B cell (primary cell): Measurements from ENCODE around the gene MFAP2. TPM values are rescaled to one million over a fixed set of nuclear protein-coding genes. Genes with fewer than 3 reads are reported as not detected.
A peak's percentile ranks its signal among the peaks of the same experiment; 100 is the strongest.

Source experiments
- ATAC-seq: fragments of 200-7000 bp; cut with Tn5 transposase; one replicate; pipeline ENCODE4 v1.10.0; 2021; ENCODE audit warnings: low read depth, mild to moderate bottlenecking, moderate number of reproducible peaks, moderate library complexity
- CTCF ChIA-PET: fragments of 350-600 bp; sonication (Branson Sonifier 250); formaldehyde crosslinking; loops from one replicate; lab custom pipeline; 2021; ENCODE audit warnings: antibody characterized with exemption, inconsistent platforms; lab: Charles Lee
- POLR2A ChIA-PET: fragments of 350-600 bp; sonication (Branson Sonifier 250); formaldehyde crosslinking; loops from one replicate; lab custom pipeline; 2021; ENCODE audit warnings: antibody characterized with exemption; lab: Charles Lee
- DNase-seq: peaks from one replicate; pipeline ENCODE4 v3.0.0; 2013
- H2AFZ ChIP-seq: 2 replicates; pipeline ENCODE4 v1.6.1; 2012; ENCODE audit warnings: mild to moderate bottlenecking, low read depth, low read length; ENCODE audit not compliant: insufficient read depth, poor library complexity, severe bottlenecking
- H3K27ac ChIP-seq, 2 donors: 1 replicate in 1 of 2; 2 replicates in 1 of 2; pipeline ENCODE4 v1.5.1; 2012 to 2013; ENCODE audit warnings: low read length in 2 of 2, mild to moderate bottlenecking in 2 of 2, moderate library complexity in 1 of 2
- H3K27me3 ChIP-seq, 4 experiments: fragments of 200-600 bp in 1 of 4; sonication (generic) in 1 of 4; replicated peaks in 1 of 4; 1 replicate in 2 of 4; 2 replicates in 2 of 4; pipeline versions ENCODE4 v1.6.1 to v1.7.0; 2013 to 2016; ENCODE audit warnings: low read length in 3 of 4, mild to moderate bottlenecking in 2 of 4, mixed read lengths in 1 of 4, moderate library complexity in 1 of 4; ENCODE audit not compliant: insufficient read depth in 4 of 4, control insufficient read depth in 3 of 4; ENCODE audit errors: control extremely low read depth in 1 of 4
- H3K36me3 ChIP-seq, 2 experiments: replicated peaks in 1 of 2; 1 replicate in 1 of 2; 2 replicates in 1 of 2; pipeline versions ENCODE4 v1.6.1 to v1.7.1; 2013; ENCODE audit warnings: low read length in 1 of 2; ENCODE audit not compliant: insufficient read depth in 2 of 2, control insufficient read depth in 1 of 2; ENCODE audit errors: control extremely low read depth in 1 of 2, extremely low read depth in 1 of 2
- H3K4me1 ChIP-seq, 2 donors: fragments of 200-600 bp in 1 of 2; sonication (generic) in 1 of 2; 1 replicate in 1 of 2; 2 replicates in 1 of 2; pipeline versions ENCODE4 v1.5.1 to v1.6.1; 2013 to 2017; ENCODE audit warnings: low read length in 2 of 2; ENCODE audit not compliant: control insufficient read depth in 2 of 2, insufficient read depth in 2 of 2
- H3K4me2 ChIP-seq: replicated peaks from 2 replicates; pipeline ENCODE3; 2012; ENCODE audit warnings: mild to moderate bottlenecking, low read depth, low read length; ENCODE audit not compliant: poor library complexity, severe bottlenecking
- H3K4me3 ChIP-seq, 5 experiments: fragments of 200-600 bp in 1 of 5; sonication (generic) in 1 of 5; 1 replicate in 3 of 5; 2 replicates in 2 of 5; pipeline versions ENCODE4 v1.5.1 to v1.7.0; 2011 to 2016; ENCODE audit warnings: low read length in 4 of 5, mild to moderate bottlenecking in 4 of 5, low read depth in 2 of 5, control low read depth in 1 of 5, moderate library complexity in 1 of 5; ENCODE audit not compliant: insufficient read depth in 1 of 5; ENCODE audit errors: control extremely low read depth in 1 of 5, extremely low read depth in 1 of 5
- H3K79me2 ChIP-seq: fragments of 200-600 bp; sonication (generic); one replicate; pipeline ENCODE4 v1.6.0; 2016; ENCODE audit warnings: low read length; ENCODE audit not compliant: control insufficient read depth, insufficient read depth
- H3K9ac ChIP-seq: fragments of 200-600 bp; sonication (generic); 2 replicates; pipeline ENCODE4 v1.6.1; 2017; ENCODE audit warnings: mild to moderate bottlenecking, low read length, moderate library complexity
- H3K9me3 ChIP-seq, 3 donors: one replicate each; pipeline versions ENCODE4 v1.6.1 to v1.7.1; 2013; ENCODE audit warnings: low read length in 2 of 3; ENCODE audit not compliant: control insufficient read depth in 2 of 3, insufficient read depth in 1 of 3; ENCODE audit errors: control extremely low read depth in 1 of 3
- H4K20me1 ChIP-seq: 2 replicates; pipeline ENCODE4 v1.6.0; 2012; ENCODE audit warnings: mild to moderate bottlenecking, low read length; ENCODE audit not compliant: insufficient read depth, control insufficient read depth, poor library complexity, severe bottlenecking
- H3K27ac Mint-ChIP-seq: one replicate; pipeline ENCODE4 v1.8.0; 2021; ENCODE audit warnings: mixed read lengths
- H3K27me3 Mint-ChIP-seq: one replicate; pipeline ENCODE4 v1.8.0; 2021; ENCODE audit warnings: mixed read lengths
- H3K4me1 Mint-ChIP-seq: one replicate; pipeline ENCODE4 v1.8.0; 2021; ENCODE audit warnings: mixed read lengths
- H3K4me3 Mint-ChIP-seq: one replicate; pipeline ENCODE4 v1.8.0; 2021; ENCODE audit warnings: mixed read lengths
- H3K9me3 Mint-ChIP-seq: one replicate; pipeline ENCODE4 v1.8.0; 2022; ENCODE audit warnings: mixed read lengths; ENCODE audit not compliant: insufficient read depth
- EZH2 ChIP-seq: IDR thresholded peaks from 2 replicates; pipeline ENCODE4 v1.6.1; 2012; ENCODE audit warnings: borderline replicate concordance, low read depth, mild to moderate bottlenecking, moderate library complexity, low read length; ENCODE audit not compliant: insufficient read depth, poor library complexity, severe bottlenecking
- WGBS: methylation state at CpG from one replicate; pipeline ENCODE4 v1.1.5; 2013; ENCODE audit warnings: missing lambda C conversion rate; ENCODE audit not compliant: insufficient coverage; 5-methylcytosine and 5-hydroxymethylcytosine counted together
- intact Hi-C: fragments of 100-400 bp; cut with micrococcal nuclease; formaldehyde crosslinking; loops from one replicate; pipeline ENCODE4 v1.10.0; 2022
- polyA plus RNA-seq: library from polyadenylated mRNA; depleted of rRNA; stranded (reverse); fragments of >200 nt; gene quantifications from 2 replicates; pipeline ENCODE4 v1.2.3, GENCODE V29; 2012
- total RNA-seq, 2 donors: library from RNA; stranded (reverse); fragments of 120-200 nt in 1 of 2; gene quantifications; 1 replicate in 1 of 2; 2 replicates in 1 of 2; pipeline versions ENCODE4 v1.2.3 to v1.2.4, GENCODE V29; 2013 to 2022
- TF ChIP-seq, protein P1 (sequence below): fragments of 200-600 bp; IDR thresholded peaks from one replicate; pipeline ENCODE4 v1.8.0; 2022; ENCODE audit warnings: antibody characterized with exemption, mild to moderate bottlenecking

The MFAP2 gene
- total and polyA plus RNA-seq, 2 donors (not counting 1 experiment from before 2014, with no cell fraction given) = not detected

DNA sequence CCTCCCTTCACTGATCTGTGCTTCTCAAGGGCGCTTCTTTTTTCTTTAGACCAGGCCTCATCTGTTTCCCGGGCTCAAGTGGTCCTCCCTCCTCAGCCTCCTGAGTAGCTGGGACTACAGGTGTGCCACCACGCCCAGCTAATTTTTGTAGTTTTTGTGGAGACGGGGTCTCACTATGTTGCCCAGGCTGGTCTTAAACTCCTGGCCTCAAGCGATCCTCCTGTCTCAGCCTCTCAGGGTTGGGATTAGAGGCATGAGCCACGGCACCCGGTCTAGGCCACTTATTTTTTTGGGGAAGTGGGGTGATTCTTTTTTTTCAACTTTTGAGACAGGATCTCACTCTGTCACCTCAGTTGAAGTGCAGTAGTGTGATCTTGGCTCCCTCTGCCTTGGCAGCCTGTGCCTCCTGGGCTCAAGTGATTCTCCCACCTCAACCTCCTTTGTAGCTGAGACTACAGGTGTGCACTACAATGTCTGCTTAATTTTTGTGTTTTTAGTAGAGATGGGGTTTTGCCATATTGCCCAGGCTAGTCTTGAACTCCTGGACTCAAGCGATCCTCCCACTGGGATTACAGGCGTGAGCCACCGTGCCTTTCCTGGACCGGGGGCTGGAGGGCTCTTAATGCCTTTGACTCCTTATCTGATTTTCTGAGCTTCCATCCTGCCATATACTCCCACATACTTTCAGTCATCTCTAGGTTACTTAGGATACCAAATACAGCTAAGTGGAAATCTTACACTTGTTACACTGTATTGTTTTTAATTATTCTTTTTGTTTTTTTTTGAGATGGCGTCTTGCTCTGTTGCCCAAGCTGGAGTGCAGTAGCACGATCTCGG, 18.9 kb downstream of the MFAP2 start:
- Mint-ChIP-seq H3K27me3 (no peaks in the 10 kb centered on the region), H3K4me3 (peak overlapping the region; percentile 75), H3K9me3 (no peaks in the 10 kb centered on the region), H3K4me1 (peaks cover 9% of the 10 kb centered on the region), H3K27ac (peak overlapping the region; percentile 26)
- ATAC-seq (no peak), DNase-seq (no peak)
- no peak overlapping the region for H3K27ac ChIP-seq
- peak overlapping the region; percentile 84 for H2AFZ ChIP-seq
- peak overlapping the region; percentile 85 for H3K4me2 ChIP-seq
- no peaks in the 10 kb centered on the region for H3K27me3 ChIP-seq
- peak overlapping the region; percentile 49 for H3K9ac ChIP-seq
- ChIA-PET CTCF (interaction anchor here (0.6 to 3.1 kb wide), 17 partner anchors 10 to 340 kb away, joined by 3 to 29 read pairs (median 5); no protein-coding TSS in a partner anchor), POLR2A (interaction anchor here (0.6 kb wide), 1 partner anchor 58 kb away, joined by 3 read pairs; no protein-coding TSS in a partner anchor)
- no peaks in the 10 kb centered on the region for H3K9me3 ChIP-seq
- H3K4me3 ChIP-seq = peak overlapping the region in 4 of 5 experiments; percentile 15 to 55 (median 50)
- H3K79me2 ChIP-seq = no peaks in the 10 kb centered on the region
- H3K36me3 ChIP-seq = peaks cover 0 to 6% of the 10 kb centered on the region in 2 experiments
- WGBS = 99% methylated on average over 10 of the region's 14 CpGs
- no peaks in the 10 kb centered on the region for H4K20me1 ChIP-seq
- intact Hi-C loops = loop anchor here (2.0 kb wide), 1 partner anchor 49 kb away; the partner anchor contains the start of gene ATP13A2
- H3K4me1 ChIP-seq = peaks cover 4 to 10% of the 10 kb centered on the region in 2 donors
- TF ChIP-seq EZH2 = no peak
- TF ChIP-seq, protein P1, sequence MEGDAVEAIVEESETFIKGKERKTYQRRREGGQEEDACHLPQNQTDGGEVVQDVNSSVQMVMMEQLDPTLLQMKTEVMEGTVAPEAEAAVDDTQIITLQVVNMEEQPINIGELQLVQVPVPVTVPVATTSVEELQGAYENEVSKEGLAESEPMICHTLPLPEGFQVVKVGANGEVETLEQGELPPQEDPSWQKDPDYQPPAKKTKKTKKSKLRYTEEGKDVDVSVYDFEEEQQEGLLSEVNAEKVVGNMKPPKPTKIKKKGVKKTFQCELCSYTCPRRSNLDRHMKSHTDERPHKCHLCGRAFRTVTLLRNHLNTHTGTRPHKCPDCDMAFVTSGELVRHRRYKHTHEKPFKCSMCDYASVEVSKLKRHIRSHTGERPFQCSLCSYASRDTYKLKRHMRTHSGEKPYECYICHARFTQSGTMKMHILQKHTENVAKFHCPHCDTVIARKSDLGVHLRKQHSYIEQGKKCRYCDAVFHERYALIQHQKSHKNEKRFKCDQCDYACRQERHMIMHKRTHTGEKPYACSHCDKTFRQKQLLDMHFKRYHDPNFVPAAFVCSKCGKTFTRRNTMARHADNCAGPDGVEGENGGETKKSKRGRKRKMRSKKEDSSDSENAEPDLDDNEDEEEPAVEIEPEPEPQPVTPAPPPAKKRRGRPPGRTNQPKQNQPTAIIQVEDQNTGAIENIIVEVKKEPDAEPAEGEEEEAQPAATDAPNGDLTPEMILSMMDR = no peak
